GM18861 (cell line): ENCODE measurements around the gene RRAD.

Experiments used
- ATAC-seq: cut with Tn5 transposase; IDR thresholded peaks from one replicate; pipeline ENCODE4 v1.9.1; 2021; ENCODE audit not compliant: unreplicated experiment

The RRAD gene

GRCh38 chr16:66918355-66918754 is 7.0 kb downstream of the RRAD start:
- no peak for ATAC-seq

DNA sequence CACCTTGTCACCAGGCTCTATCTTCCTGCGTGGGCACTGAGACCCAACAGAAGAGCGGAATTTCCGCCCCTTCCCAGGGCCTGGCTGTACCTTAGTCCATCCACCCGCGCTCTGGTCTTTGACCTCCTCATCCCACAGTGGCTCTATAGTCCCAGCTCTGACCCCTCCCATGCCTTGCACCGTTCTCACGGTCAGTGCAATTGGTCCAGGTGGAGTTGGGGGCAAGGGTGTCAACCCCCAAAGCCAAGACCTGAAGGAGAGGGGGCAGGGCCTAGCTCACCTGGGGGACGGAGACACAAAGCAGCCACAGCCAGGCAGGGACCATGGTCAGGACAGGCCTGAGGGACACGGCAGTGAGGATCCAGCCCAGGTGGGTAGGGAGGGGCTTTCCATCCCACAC is 7.6 kb downstream of the RRAD start:
- ATAC-seq: no peak

DNA sequence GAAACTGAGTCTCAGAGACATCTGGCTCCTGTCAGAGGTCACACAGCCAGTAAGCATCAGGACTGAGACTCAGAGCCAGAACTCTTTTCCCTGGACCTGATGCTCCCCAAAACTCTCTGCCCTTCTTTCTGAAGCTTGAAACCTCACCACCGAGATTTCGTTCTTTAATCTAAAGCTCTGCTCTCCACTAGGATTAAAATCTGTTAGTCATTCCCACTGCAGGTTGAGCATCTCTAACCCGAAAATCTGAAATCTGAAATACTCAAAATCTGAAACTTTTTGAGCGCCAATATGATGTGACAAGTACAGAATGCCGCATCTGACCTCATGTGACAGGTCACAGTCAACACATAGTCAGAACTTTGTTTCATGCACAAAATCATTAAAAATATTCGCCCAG is 8.8 kb downstream of the RRAD start:
- ATAC-seq: no peak

GRCh38 chr16:66915041-66915440 is 10.3 kb downstream of the RRAD start:
- ATAC-seq: no peak

- no peak for ATAC-seq
Observed at GRCh38 chr16:66914541-66914940, 10.8 kb downstream of the RRAD start.

DNA sequence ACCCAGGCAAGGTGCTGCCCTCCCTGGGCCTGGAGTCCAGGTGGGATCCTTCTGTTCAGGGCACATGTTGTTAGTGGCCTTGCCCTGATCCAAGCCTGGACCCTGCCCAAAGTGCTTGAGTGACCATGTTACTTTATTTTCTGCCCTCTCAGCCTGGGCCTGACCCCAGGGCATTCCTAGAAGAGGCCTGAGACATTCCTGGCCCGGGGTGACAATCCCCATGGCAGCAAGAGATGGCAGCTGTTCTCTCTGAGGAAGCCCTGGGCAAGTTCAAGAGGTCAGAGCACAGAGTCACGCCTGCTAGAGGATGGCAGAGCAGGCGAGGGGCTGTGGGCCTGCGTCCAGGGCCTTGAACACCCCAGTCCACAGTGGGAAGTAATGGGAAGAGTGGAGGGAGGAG is 11.6 kb downstream of the RRAD start:
- no peak for ATAC-seq

DNA sequence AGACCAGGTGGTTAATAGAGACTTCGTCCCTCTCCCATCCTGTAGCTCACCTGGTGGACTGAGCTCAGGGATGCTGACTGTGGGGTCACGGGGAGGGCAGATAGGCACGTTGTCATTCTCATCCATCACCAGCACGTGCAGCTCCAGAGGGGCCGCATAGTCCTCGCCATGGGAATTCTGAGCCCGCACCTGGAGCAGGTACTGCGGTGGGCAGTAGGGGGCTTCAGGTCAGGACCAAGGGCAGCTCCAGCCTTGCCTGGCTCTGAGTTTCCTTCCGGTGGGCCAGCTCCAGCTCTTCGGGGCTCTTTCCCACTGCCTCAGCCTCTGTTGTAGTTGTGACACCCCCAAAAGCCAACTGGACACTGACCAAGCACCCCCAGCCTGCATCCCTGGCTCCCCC is 12.3 kb downstream of the RRAD start:
- ATAC-seq: no peak

DNA sequence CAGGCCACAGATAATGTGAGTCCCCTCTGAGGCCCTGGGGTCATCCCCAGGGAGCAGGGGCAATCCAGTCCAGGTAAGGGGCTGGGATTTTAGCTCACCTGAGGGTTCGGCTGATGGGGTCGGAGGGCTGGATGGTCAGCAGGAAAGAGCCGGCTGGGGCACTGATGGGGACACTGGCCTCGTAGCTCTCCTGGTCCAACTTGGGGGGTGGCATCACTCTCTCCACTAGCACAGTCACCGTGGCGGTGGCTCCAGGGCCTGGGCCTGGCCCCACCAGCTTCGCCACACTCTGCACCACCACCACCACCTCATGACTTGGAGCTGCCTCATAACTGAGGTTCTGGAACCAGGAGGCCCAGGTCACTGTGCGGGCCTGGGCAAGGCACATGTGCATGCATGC is 13.5 kb downstream of the RRAD start:
- no peak for ATAC-seq

GRCh38 chr16:66911112-66911511 is 14.2 kb downstream of the RRAD start:
- no peak for ATAC-seq

DNA sequence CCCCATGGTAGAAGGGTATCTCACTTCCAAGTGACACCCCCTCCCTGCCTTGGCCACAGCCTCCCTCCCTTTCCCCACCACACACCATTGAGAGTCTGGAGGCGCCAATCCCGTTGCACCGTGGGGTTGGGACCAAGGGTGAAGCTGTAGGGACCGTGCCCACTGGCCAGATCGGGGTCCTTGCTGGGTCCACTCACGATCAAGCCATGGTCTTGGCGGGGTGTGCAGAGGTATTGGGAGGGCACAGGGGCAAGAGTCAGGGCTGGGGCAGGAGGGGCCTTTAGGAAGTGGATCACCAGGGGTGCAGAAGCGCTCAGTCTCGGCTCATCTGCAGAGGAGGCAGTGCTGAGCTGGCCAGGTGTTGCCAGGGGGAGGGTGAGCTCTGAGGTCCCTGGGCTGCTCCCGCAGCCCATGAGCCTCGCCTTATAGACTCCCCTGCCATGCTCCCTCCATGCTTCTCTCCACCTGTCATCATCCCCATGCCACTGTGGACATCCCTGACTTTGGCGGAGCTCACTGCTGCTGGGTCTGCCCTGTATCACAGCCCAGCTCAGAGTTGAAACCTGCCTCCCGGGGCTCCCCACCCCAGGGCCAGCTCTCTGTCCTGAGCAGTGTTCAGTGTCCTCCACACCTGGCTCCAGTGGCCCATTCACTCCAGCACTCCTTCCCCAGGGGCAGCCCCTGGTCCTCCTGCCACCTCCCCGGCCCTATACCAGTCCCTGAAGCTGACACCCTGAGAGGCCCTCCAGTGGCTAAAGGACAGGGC is 15.0 kb downstream of the RRAD start:
- ATAC-seq: no peak

DNA sequence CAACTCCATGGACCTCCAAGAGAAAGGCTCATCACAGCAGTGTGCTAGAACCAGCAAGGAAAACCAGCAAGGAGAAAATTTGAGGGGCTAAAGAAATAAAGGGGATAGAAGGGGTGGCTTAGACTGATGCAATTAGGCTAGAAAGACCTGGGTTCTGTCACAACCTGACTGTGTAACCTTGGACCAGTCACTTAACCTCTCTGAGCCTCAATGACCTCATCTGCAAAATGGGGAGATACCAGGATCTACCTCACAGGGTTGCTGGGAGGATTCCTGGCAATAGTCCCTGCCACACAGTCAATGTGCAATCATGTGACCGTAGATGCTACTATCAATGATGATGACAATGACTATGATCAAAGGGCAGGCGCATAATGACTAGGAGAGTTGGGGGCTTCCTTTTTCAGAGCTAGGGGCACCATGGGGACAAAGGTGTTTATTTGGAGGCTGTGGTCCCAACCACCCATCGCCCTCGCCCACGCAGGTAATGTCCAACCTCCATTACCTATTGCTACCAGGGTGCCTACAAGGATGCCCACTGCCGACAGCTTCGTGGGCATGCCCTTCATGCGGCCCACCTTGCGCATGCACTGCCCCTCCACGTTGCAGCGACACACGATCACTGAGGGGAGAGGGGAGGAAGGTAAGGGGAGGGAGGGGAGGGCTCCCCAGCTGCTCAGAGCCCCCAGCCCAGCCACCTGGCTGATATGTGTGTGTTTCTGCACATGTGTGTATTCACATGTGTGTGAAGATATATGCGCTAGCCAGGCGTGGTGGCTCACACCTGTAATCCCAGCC is 16.4 kb downstream of the RRAD start:
- ATAC-seq: no peak

DNA sequence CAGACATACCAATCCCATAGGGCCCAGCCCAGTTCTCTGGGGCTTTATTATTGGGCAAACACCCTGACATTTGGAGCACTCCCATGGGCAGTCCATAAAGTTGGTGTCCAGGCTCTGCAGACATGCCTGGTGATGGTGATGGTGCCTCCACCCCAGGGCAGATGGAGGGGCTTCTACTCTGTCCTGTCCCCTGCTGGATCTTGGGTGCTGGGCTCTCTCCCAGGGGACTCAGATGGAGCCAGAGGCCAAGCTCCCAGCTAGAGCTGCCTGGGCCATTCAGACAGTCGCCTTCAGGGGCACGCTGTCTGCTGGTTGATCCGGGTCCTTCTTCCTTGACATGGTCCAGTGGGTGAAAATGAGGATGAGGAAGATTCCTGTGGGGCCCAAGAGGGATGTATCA is 17.2 kb downstream of the RRAD start:
- ATAC-seq: no peak

GRCh38 chr16:66906916-66907836 is 18.2 kb downstream of the RRAD start:
- no peak for ATAC-seq

DNA sequence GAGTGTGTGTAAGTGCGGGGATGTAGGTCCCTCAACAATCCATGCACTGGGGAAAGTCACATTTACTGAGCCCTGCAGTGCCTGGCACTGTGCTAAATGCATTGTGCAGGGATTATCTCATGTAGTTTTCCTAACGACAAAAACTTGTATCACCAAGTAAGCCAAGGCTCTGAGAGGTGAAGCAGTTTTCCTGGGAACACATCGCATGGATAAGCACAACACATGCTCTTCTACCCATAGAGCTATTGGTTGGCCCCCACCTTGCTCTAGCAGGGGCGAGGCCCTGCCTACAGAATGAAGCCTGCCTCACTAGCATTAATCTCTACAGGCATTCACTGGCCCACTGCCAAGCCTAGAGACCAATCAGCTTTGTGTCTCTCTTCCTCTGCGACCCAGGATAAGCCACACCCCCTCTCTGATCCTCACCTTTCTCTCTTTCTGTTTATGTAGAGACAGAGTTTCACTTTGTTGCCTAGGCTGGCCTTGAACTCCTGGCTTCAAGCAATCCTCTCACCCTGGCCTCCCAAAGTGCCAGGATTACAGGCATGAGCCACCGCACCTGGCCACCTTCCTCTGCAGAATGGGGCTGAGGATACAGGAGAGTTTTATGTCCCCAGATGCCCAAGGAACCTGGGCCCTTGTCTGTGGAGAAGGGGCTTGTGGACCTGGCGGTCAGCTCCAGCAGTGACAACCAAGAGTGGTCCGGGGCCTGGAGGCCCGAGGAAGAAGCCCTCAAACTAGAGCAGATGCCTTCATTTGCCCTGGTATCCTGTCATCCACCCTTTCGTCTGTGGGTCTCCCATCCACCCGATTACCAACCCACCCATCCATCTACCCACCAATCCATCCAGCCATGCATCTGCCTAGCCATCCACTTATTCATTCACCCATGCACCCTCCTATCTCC is 19.4 kb downstream of the RRAD start:
- ATAC-seq: no peak

DNA sequence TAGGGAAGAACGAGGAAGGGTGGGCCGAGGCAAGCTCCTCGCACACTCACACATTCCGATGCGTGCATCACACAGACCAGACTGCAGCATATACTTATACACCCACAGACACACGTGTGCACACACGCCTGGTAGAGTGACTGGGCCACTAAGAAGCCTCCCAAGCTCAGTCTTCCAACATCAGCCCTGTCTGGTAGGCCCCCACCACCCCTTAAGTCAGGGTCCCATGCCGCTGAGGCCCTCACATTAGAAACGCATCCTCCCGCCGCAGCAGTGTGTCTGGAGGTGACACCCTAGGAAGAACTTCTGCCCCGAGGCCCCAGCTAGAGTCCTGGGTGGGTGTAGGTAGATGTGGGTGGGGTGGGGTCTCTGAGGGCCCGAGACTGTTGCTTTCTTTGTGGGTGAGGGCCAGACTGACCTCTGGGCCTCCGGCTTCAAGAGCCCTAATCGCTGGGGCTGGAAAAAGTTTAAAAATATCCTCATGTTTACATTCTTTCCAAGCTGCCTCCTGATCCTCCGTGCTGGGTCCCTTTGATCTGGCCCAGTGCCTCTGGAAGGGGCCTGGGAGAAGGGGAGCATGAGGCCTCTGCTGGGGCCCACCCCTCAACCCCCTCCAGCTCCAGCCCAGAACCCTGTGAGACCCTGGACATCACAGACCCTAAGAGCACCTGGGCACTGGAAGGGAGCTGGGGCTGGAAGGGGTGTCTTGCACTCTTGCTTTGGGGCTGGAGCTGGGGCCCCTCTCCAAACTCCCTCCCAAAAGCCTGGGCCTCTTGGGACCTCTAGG is 20.3 kb downstream of the RRAD start:
- no peak for ATAC-seq

DNA sequence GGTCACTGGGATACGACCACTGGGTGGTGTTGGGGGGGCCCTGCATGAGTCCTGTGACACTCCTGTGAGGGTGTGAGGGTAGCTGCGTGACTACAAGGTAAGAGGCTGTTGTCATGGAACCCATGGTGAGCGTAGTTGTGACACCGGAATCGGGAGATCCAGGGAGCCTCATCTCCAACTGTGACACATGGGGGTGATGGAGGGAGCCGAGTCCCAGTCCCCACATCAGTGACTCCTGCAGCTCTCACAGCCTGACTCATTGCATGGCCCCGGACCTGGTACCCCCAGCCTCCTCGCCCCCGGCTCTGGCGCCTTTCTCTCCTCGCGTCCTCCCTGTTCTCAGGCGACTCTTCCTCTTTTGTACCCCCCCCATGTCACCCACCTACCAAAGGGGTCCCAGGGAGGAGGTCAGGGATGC is 20.9 kb downstream of the RRAD start:
- ATAC-seq: no peak

GRCh38 chr16:66903544-66904427 is 21.5 kb downstream of the RRAD start:
- no peak for ATAC-seq

DNA sequence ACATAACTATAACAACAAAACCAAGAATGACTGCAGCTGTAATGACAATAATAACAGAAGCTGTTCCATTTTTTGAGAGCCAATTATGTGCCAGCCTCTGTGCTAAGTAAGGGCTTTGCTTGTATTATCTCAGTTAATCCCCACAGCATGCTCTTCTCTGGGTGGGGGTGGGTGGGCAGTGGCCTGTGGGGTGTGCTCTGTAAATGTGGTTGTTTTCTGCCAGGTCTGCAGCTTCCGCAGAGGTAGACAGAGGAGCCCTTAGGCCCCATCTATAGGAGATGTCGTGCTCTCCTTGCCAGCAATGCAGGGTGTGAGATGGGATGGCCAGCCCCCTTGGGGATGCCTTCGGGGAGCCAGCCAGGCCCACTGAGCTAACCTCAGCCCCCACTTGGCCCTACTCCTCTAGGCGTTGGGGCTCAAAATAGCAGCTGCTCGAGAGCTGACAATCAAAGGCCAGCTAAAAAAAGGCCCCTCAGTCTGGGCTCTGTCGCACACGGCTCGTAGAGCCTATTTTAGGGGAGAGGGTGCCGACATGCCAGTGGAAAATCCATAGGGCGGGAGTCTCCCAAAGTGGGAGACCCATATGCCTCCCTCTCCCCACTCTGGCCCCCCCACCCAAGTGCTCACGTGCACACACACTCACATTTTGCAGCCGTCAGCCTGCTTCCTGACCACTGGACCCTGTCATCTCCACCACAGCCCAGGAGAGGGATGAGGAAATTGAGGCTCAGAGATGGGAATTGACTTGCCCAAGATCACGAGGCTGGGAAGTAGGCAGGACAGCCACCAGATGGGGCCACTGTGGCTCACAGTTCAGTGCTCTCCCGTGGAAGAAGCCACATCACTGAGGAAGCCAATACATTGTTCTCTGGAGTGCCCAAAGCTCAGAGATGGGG is 22.4 kb downstream of the RRAD start:
- no peak for ATAC-seq
